Fibroblast of gingiva (primary cell): ENCODE measurements around the gene KIAA2012.
"Not testable (repeated sequence)": the region's sequence is repeated elsewhere in the genome, so short reads cannot be mapped to it uniquely, and the experiment has no call there.

Source experiments
- DNase-seq: peaks from one replicate; pipeline ENCODE4 v3.0.0-alpha.2; 2011; ENCODE audit warnings: low read depth

Gene KIAA2012

DNA sequence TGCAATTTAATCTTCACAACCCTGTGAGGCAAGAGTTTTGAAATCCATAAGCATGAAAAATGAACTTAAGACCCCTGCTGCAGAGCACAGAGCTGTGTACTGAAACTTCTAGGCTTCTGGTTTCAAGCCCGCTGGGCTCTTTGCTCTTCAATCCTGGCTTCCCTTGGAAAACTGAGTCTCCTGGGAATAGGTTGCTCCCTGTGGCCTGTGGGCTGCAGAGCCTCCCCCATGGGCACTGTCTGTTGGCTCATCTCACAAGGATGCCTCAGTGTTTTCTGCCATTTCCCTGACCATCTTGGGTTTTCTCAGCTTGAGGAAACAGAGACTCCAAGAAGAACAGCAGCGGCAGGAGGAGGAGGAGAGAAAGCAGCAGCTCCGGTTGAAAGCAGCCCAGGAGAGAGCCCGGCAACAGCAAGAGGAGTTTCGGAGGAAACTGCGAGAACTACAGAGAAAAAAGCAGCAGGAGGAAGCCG, 120.9 kb downstream of the KIAA2012 start:
- peak; percentile 13 for DNase-seq

DNA sequence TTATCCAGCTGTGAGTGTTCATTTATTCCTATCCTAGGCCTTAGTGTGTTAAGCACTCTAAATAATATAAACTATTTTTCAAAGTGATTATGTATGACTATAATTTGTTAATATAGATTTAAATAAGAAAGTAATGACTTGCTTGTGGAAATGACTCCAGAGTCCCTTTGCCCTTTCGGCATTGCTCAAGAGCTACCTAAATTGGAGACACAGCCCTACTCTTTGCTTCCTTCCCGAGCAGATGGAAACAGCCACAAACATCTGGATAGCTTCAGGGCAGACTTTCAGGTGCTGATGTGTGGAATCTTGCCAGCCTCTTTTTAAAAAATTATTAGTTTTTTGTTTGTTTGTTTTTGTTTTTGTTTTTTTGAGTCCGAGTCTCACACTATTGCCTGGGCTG, 121.4 kb downstream of the KIAA2012 start:
- no peak for DNase-seq

DNA sequence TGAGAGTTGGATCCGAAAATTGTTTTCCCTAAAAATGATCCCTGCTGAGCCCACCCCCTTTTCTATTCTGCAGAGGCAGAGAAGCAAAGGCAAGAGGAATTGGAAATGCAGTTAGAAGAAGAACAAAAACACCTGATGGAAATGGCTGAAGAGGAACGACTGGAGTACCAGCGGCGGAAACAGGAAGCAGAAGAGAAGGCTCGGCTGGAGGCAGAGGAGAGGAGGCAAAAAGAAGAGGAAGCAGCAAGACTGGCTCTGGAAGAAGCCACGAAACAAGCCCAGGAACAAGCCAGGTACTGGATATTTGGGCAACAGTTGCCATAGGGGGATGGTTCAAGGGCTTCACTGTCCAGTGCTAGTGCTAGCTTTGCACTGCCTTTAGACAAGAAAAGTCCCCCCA, 123.7 kb downstream of the KIAA2012 start:
- DNase-seq = no peak

DNA sequence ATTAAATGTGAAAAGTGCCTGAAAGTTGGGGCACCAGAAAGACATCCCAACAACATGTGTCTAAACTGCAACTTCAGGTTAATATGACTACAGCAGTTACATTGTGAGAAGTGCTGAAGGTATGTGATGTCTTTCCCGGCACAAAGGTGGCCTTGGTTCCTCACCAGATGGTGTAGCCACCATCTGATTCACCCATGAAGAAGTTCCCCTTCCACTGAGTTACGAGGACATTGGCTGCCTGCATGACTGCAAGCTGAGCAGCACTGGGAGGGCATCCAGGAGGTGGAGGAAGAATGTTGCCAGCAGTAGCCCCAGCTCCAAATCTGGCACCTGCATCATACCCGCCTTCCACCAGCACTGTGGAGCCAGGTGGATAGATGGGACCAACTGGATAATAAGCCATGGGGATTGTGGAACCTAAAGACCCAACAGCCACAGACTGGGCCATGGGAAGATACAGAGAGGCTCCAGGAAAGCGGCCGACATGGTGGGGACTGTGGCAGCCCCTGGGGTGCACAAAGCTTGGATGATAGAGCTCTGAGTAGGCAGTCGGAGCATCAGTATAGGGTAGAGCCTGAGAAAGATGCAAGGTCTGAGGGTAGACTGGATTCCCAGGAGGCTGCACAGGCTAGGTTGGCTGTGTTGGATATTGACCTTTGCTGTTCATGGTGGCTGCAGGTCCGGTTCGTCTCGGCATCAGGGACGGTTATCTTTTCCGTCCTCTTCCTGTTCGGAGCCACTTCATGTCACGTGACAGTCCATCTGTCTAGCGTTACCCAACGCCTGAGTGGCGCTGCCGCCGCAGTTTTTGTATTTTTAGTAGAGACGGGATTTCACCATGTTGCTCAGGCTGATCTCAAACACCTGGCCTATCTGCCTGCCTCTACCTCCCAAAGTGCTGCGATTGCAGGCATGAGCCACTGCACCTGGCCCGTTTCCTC, 128.4 kb downstream of the KIAA2012 start:
- no peak for DNase-seq

DNA sequence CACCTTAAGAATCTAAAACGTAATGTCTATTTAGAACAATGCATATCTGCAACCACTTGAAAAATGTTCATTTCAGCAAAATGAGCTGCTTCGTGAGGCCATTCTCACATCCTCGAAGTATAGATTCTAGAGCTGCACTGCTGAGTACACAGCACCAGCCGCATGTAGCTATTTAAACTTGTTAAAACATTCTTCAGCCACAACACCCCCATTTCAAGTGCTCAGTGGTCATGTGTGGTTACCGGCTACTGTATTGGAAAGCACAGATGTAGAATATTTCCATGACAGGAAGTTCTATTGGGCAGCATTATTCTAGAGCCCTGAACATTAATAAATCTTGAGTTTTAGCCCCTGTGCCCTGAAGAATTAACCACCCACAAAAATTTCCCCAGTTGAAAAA, 130.3 kb downstream of the KIAA2012 start:
- no peak for DNase-seq

DNA sequence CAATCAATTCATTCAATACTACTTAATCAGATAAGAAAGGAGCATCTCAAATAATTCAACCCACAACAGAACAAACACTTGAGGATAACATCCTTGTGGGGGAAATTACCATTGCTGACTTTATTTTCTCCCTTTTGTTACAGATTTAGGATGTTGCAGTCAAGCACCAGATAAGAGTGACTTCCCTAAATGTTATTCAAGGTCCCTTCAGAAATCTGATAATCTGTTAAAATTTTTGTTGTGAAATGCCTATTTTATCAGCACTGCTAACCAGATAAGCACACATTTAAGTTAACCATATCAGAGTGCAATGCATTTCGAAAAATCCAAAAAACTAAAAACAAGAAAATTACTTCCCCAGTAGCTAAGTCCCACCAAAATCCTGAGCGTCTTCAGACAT, 131.8 kb downstream of the KIAA2012 start:
- DNase-seq = no peak

DNA sequence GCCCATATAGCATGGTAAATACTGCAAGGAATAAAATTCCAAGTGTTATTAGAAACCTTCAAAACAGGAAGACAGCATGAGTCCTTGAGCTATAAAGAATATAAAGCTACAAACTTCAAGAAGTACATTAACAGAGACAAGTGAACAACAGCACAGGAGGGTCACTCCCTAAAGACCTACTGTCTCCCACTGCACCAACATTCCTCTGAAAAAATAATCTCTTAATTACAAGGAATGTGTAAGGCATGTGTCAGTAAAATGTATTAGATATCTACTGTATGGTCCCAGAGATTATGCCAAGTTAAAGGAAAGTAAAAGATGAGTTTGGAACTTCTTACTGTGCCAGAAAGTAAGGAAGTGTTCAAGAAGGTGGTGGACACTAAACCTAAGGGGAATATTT, 135.5 kb downstream of the KIAA2012 start:
- no peak for DNase-seq

DNA sequence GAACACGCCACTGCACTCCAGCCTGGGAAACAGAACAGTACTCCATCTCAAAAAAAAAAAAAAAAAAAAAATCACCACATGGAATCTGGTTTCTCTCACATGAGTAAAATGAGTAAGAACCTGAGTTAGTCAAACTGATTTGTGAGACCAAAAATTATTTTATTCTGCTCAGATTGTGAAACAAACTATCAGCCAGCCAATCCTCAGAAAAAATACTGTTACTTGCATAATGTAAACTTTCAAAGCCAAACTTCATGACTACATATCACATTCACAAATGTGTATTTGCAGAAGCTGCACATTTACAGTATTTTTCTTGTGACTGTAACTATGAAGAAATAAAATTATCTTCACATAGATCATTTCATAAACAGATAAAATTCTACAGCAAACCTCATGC, 142.1 kb downstream of the KIAA2012 start:
- peak; percentile 43 for DNase-seq

DNA sequence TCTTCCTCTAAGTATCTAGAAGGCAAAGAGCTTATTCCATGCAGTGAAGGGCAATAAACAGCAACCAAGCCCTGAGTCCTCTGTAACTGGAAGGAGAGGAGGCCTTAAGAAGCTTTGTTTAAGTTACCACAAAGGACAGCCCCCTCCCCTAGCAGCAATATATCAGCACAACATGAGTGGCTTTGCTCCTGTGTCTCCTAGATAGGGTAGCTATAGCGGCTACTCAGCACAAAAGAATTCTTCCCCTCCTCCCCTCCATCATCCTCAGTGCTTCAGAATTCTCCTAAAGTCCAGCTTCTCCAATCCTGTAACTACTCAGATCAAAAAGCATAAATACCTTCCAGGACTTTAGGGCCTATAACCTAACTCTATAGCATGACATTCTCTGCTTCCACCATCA, 148.8 kb downstream of the KIAA2012 start:
- no peak for DNase-seq

DNA sequence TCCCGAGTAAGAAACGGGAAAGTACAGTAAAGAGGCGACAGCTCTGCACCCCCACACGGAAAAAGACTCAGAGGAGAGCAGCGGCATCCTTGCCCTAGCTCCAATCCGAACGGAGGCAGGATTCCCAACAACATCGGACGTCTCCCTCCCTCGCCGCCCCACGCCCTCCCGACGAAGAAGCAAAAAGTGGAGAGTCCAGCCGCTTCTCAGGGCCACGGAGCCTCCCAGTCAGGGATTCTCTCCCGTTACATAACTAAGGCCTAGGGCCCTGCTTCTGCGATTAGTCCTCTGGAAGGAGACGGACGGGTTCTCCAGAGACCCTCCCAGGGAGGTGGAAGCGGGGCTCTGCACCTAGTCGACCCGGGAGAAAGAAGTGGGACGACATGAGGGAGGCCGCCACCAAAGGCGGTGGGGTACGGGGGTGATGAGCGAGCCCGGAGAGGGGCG, 164.8 kb downstream of the KIAA2012 start:
- DNase-seq = peak; percentile 11

DNA sequence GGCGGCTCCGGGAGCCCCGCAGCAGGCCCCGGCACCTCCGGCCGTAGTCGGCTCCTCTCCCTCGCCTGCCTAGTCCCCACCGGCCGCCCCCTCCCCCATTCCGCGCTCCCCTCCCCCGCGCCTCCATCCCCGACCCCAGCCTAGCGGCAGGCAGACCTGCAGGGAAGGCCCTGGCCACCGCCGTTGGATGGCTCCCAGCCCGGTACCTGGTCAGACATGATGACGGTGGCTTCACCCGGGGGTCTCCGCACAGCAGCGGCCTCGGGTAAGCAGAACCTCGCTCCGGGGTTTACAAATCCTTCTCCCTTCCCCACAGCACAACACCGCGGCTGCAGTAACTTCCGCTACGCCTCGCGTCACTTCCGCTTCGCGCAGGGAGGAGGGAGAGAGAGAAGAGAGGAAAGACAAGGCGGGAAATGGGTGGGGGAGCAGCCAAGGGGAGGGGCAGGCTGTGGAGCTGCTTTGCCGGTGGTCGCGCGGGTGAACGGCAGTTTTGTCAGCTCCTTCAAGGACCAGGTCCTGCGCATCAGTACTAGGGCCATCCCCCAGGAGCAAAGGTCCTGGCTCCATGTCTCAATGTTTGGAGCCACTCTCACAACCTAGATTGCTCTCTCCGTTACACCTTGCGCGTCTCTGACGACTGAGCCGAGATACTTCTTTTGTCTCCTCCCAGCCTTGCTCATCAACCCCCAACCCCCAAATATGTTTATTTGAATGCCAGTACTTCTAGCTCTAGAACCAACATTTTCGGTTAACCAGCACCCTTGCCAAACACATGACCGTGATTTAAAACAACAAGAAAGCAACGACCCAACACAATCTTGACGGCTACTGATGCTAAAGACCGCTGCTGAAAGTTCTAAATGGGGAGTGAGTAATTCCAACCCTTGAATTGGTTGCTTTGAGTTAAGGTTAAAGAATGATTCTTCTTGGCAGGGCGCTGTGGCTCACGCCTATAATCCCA, 165.5 kb downstream of the KIAA2012 start, which contains the start of gene SUMO1:
SUMO1 (minus strand) TSS at position 364 of the 964 bp plus-strand sequence; CDS start at position 218, 146 bp downstream.
- peak; percentile 80 for DNase-seq

DNA sequence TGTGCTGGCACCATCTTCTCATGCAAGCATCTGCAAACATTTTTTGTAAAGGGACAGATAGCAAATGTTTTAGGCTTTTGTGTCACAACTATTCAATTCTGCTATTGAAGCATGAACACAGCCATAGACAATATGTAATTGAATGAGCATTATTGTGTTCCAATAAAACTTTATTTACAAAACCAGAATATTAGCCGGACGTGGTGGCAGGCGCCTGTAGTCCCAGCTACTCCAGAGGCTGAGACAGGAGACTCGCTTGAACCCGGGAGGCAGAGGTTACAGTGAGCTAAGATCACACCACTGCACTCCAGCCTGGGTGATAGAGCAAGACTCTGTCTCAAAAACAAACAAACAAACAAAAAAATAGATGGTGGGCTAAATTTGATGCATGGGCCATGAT, 174.7 kb downstream of the KIAA2012 start:
- DNase-seq = not testable (repeated sequence)

DNA sequence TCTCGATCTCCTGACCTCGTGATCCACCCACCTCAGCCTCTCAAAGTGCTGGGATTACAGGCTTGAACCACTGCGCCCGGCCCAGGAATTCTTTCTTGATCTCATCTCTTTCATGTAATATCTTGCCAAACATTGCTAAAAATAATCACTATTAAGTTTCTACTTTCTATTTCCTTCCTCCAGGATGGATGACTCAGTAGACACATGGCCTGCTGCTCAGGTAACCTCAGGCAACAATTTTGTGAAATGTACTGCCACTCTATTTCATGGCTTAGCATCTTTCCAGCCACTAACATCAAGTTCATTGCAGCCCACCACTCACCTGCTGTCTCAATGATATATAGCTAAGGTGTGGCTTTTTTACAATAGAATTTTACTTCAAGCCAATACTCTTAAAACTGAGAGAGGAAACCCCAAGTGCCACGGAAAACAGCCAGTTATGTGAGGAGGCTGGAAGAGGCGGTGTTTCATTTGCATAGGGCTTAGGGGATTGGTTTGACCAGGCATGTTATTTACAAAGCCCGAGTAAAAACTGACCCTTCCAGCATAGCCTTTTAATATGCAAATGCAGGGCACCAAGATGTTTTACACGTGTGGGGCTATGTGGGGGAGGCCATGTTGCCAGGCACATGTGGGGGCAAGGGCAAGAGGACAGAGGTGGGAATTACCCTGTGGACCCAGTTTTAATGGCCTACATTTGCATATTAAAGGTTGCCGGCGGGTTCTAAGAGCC, 176.6 kb downstream of the KIAA2012 start:
- no peak for DNase-seq

DNA sequence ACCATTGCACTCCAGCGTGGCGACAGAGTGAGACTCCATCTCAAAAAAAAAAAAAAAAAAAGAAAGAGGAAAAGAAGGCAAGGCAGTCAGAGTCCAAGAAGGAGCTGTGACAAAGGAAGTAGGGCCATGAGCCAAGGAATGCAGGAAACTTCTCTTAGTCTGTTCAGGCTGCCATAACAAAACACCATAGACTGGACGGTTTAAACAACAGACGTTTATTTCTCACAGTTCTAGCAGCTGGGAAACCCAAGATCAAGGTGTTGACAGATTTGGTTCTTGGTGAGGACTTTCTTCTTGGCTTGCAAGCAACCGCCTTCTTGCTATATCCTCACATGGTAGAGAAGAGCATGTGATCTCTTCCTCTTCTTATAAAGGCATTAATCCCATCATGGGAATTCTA, 178.4 kb downstream of the KIAA2012 start:
- no peak for DNase-seq
